Activated CD4-positive, alpha-beta memory T cell treated with anti-CD3 and anti-CD28 coated beads, Interleukin-2, amount 10 ng/mL, durations not matched to agents 7 days and 5 days (primary cell): ENCODE measurements around the gene CD40. TPM values are rescaled to one million over a fixed set of nuclear protein-coding genes. Genes with fewer than 3 reads are reported as not detected.
"Not testable (repeated sequence)": the region's sequence is repeated elsewhere in the genome, so short reads cannot be mapped to it uniquely, and the experiment has no call there.

Experiments
- CTCF ChIA-PET: fragments of 350-600 bp; sonication (Branson Sonifier 250); formaldehyde crosslinking; loops from one replicate; lab custom pipeline; 2021; ENCODE audit warnings: antibody characterized with exemption, inconsistent platforms; lab: Charles Lee
- POLR2A ChIA-PET: fragments of 350-600 bp; sonication (Branson Sonifier 250); formaldehyde crosslinking; loops from one replicate; lab custom pipeline; 2021; ENCODE audit warnings: antibody characterized with exemption; lab: Charles Lee
- DNase-seq: peaks from one replicate; pipeline ENCODE4 v3.0.0-alpha.2; 2020
- H3K27ac Mint-ChIP-seq: one replicate; pipeline ENCODE4 v1.8.0; 2021; ENCODE audit warnings: mild to moderate bottlenecking, mixed read lengths
- H3K27me3 Mint-ChIP-seq: one replicate; pipeline ENCODE4 v1.8.0; 2021; ENCODE audit warnings: mixed read lengths
- H3K36me3 Mint-ChIP-seq: one replicate; pipeline ENCODE4 v1.8.0; 2021; ENCODE audit warnings: low read depth, mixed read lengths
- H3K4me1 Mint-ChIP-seq: one replicate; pipeline ENCODE4 v1.8.0; 2021; ENCODE audit warnings: mixed read lengths
- H3K4me3 Mint-ChIP-seq: one replicate; pipeline ENCODE4 v1.8.0; 2021; ENCODE audit warnings: mild to moderate bottlenecking, mixed read lengths
- H3K9me3 Mint-ChIP-seq: one replicate; pipeline ENCODE4 v1.8.0; 2021; ENCODE audit warnings: mixed read lengths
- total RNA-seq, 2 experiments: library from RNA; stranded (reverse); gene quantifications; one replicate each; pipeline ENCODE4 v1.2.3, GENCODE V29; 2021

CD40 gene
- total RNA-seq, 2 experiments from 2014 or later: 0.88 to 0.93 TPM

DNA sequence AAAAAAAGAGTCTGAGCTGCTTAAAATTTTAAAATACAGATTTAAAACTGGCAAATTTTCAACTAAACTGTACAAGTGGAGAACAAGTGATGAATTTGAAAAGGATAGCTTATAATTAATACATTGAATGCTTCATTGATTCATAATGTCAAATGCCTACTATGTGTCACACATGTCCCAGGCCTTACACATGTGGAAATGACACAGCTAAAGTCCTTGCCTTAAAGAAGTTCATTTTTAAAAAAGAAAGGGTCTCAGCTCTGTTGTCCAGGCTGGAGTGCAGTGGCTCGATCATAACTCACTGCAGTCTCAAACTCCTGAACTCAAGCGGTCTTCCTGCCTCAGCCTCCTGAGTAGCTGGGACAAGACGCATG is 33.3 kb upstream of the CD40 start:
- ChIA-PET POLR2A (interaction anchor here (0.8 kb wide), 1 partner anchor 14 kb away, joined by 4 read pairs; no protein-coding TSS in a partner anchor), CTCF (interaction anchor here (0.8 to 1.4 kb wide), 5 partner anchors 19 to 98 kb away, joined by 3 to 13 read pairs (median 3); no protein-coding TSS in a partner anchor)
- H3K36me3 Mint-ChIP-seq: peaks cover 6% of the 10 kb centered on the region
- H3K27ac Mint-ChIP-seq: no peak overlapping the region
- no peaks in the 10 kb centered on the region for H3K27me3 Mint-ChIP-seq
- DNase-seq: no peak
- no peak overlapping the region for H3K4me3 Mint-ChIP-seq
- peaks cover 27% of the 10 kb centered on the region for H3K4me1 Mint-ChIP-seq
- H3K9me3 Mint-ChIP-seq: no peaks in the 10 kb centered on the region

DNA sequence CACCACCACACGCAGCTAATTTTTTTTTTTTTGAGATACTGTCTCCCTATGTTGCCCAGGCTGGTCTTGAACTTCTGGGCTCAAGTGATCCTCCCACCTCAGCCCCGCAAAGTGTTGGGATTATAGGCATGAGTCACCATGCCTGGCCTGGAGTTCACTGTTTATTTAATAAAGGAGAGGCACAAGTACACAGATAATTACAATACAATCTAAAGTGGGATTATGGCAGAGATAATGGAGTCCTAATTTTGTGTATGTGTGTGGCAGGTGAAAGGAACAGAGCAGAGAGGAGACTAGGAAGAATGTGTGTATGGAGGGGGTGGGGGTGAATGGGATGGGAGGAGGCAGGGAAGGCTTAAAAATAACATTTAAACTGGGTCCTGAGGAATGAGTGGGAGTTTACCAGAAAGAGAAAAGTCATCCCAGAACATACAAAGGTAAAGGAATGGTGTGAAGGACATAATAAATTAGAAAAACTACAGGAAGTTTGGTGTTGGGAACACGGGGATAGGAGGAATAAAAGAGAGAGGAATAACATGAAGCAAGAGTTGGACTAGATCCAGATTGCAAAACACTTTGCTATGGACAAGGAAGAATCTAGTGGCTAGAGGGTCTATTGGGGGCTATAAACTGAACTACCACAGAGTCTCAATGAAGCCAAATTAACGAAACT is 32.8 kb upstream of the CD40 start:
- no peak for DNase-seq
- Mint-ChIP-seq H3K4me1 (peaks cover 32% of the 10 kb centered on the region), H3K9me3 (no peaks in the 10 kb centered on the region), H3K4me3 (no peak overlapping the region), H3K36me3 (peaks cover 6% of the 10 kb centered on the region), H3K27me3 (no peaks in the 10 kb centered on the region), H3K27ac (no peak overlapping the region)
- ChIA-PET POLR2A (interaction anchor here (0.8 kb wide), 1 partner anchor 13 kb away, joined by 4 read pairs; no protein-coding TSS in a partner anchor), CTCF (interaction anchor here (0.8 to 4.1 kb wide), 7 partner anchors 20 to 99 kb away, joined by 3 to 20 read pairs (median 4); no protein-coding TSS in a partner anchor)

DNA sequence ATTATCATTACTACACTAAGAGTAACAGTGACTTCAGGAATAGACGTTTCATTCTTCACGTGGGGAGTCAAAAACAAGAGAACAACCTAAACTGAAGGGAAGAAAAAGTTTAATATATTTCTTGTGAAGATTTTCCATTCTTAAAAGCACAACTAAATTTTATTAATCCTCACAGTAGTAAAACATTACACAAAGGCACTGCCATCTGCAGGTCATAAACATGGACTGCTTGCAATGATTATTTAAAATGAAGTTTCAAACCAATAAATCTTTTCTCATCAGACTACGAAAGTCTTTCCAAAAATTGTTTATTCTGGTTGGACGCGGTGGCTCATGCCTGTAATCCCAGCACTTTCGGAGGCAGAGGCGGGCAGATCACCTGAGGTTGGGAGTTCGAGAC is 31.0 kb upstream of the CD40 start:
- DNase-seq: no peak
- H3K36me3 Mint-ChIP-seq: peaks cover 6% of the 10 kb centered on the region
- H3K9me3 Mint-ChIP-seq: no peaks in the 10 kb centered on the region
- ChIA-PET CTCF (interaction anchor here (1.1 to 4.1 kb wide), 5 partner anchors 26 to 99 kb away, joined by 4 to 20 read pairs (median 9); no protein-coding TSS in a partner anchor), POLR2A (interaction anchor here (1.0 to 2.4 kb wide), 2 partner anchors 26 to 88 kb away, joined by 3 to 8 read pairs; no protein-coding TSS in a partner anchor)
- peaks cover 35% of the 10 kb centered on the region for H3K4me1 Mint-ChIP-seq
- no peak overlapping the region for H3K4me3 Mint-ChIP-seq
- H3K27me3 Mint-ChIP-seq: no peaks in the 10 kb centered on the region
- no peak overlapping the region for H3K27ac Mint-ChIP-seq

DNA sequence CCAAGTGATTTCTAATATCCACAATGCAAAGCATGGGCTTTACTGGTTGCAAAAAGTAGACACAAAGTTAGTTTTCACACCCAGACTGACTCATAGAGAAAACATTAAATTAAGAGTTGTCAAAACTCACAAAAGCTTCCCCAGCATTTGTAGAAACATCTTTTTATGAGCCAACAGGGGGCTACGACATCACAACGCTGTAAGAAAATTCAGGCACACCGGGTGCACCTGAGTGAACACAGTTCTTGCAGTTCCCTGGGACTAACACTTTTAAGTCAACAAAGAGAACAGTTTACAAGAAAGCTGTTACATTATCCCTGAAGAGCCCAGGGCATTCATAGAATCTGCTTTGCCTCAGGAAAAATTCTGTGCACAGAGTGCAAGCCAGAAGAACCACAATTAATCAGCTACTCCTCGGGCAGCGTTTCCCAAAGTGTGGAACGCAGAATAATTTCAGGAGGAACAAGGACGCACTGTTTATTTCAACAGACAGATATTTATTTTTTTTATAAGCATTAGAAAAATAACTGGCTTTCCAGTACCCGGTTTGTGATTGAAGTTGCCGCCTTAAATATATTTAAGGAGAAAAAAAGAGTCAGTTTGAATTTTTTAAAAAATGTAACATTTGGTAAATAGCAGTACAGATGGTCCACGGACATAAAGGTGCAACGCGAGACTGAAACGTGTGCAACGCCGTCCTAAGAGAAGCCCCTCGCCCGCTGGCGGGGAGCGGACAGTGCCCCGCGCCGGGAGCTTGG is 29.5 kb upstream of the CD40 start:
- no peaks in the 10 kb centered on the region for H3K9me3 Mint-ChIP-seq
- POLR2A ChIA-PET: interaction anchor here (0.6 to 2.4 kb wide), 9 partner anchors 10 to 276 kb away, joined by 3 to 8 read pairs (median 3); partner anchors contain the start of genes PCIF1, UBE2C and ZSWIM1

DNA sequence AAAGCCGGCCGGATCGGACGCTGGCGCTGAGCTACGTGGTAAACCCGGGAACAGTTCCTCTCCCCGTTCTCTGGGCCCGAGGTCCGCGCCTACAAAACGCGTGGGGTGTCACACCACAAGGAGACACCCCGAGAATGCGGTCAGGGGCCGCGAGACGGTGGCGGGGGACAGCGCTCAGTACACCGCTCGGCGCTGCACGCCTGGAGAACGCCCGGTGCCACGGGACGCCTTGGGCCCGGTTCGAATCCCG is 29.0 kb upstream of the CD40 start:
- CTCF ChIA-PET: interaction anchor here (0.6 to 4.1 kb wide), 10 partner anchors 9 to 300 kb away, joined by 3 to 20 read pairs (median 5); partner anchors contain the start of gene ZNF335
- peaks cover 6% of the 10 kb centered on the region for H3K36me3 Mint-ChIP-seq
- peak; percentile 68 for DNase-seq
- POLR2A ChIA-PET: interaction anchor here (0.6 to 2.4 kb wide), 7 partner anchors 11 to 206 kb away, joined by 3 to 8 read pairs (median 4); partner anchors contain the start of gene PCIF1
- peak overlapping the region; percentile 82 for H3K27ac Mint-ChIP-seq
- peak overlapping the region; percentile 84 for H3K4me3 Mint-ChIP-seq
- no peaks in the 10 kb centered on the region for H3K27me3 Mint-ChIP-seq
- H3K4me1 Mint-ChIP-seq: peaks cover 35% of the 10 kb centered on the region
- H3K9me3 Mint-ChIP-seq: no peaks in the 10 kb centered on the region

More for the DNA sequence above, 29.5 kb upstream of the CD40 start:
- no peaks in the 10 kb centered on the region for H3K27me3 Mint-ChIP-seq
- H3K4me3 Mint-ChIP-seq: peak overlapping the region; percentile 84
- H3K27ac Mint-ChIP-seq: peak overlapping the region; percentile 82
- CTCF ChIA-PET: interaction anchor here (0.6 to 4.1 kb wide), 12 partner anchors 9 to 299 kb away, joined by 3 to 20 read pairs (median 5); partner anchors contain the start of gene ZNF335
- peaks cover 35% of the 10 kb centered on the region for H3K4me1 Mint-ChIP-seq
- no peak for DNase-seq
- H3K36me3 Mint-ChIP-seq: peaks cover 6% of the 10 kb centered on the region

DNA sequence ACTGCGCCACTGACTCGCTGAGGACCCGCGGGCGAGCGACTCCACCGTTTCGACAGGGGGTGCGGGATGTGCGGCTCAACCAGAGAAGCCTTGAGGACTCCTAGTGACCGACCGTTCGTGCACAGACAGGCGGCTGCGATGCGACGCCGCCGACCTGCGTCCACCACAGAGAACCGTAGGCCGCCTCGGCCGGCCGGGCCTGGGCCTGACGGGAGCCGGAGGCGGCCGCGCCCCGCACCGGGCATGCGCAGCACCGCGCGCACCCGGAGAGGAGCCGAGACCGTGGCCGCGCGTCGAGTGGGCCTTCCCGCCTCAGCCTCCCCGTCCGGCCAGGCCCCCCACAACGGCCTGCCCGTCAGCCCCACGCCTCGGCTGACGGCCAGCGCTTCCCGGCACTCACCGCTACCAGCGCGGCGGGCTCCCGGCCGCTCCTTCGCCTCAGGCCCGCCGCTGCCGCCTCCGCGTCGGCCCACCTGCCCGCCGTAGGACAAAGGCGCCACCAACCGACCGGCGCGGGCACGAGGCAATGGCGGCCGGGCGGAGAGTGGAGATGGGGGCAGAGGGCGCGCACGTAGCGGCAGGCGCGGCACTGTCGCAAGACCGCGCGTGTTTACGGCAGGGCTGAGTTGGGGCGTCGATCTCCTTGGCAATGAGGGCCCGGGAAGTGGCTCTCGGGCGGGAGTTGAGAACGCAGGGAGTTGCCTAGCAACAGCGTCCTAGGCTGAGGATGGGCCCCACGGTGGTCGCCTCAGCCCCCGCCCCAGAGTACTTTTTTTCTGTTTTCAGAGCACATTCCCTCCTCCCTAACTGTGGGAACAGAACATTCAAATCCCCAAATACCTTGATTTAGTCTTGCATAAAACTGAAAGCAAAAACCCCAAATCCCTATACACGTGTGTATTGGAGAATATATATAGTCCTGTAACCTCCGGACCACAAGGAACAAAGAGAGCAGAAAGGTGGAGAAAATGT is 28.4 kb upstream of the CD40 start, which contains the start of gene NCOA5:
Gene NCOA5 (minus strand): TSS at position 546 of the 972 bp plus-strand sequence. CDS start 10,538 bp downstream, outside the sequence.
- H3K4me1 Mint-ChIP-seq: peaks cover 35% of the 10 kb centered on the region
- peaks cover 6% of the 10 kb centered on the region for H3K36me3 Mint-ChIP-seq

DNA sequence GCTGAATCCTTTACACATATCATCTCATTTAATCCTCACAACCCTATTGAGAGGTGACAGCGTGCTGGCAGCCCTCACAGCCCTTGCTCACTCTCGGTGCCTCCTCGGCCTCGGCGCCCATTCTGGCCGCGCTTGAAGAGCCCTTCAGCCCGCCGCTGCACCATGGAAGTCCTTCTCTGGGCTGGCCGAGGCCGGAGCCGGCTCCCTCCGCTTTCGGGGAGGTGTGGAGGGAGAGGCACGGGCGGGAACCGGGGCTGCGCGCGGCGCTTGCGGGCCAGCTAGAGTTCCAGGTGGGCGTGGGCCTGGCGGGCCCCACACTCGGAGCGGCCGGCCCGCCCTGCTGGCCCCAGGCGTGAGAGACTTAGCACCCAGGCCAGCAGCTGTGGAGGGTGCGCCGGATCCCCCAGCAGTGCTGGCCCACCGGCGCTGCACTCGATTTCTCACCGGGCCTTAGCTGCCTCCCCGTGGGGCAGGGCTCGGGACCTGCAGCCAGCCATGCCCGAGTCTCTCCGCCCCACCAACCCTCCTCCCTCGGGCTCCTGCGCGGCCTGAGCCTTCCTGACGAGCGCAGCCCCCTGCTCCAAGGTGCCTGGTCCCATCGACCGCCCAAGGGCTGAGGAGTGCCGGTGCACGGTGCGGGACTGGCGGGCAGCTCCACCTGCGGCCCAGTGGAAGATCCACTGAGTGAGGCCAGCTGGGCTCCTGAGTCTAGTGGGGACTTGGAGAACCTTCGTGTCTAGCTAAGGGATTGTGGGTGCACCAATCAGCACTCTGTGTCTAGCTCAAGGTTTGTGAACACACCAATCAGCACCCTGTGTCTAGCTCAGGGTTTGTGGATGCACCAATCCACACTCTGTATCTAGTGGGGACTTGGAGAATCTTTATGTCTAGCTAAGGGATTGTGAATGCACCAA is 26.2 kb upstream of the CD40 start:
- DNase-seq, H3K36me3 Mint-ChIP-seq, H3K9me3 Mint-ChIP-seq, H3K27me3 Mint-ChIP-seq, H3K4me3 Mint-ChIP-seq, H3K27ac Mint-ChIP-seq, CTCF ChIA-PET: not testable (repeated sequence)
- H3K4me1 Mint-ChIP-seq: peaks cover 29% of the 10 kb centered on the region
- POLR2A ChIA-PET: interaction anchor here (1.1 kb wide), 1 partner anchor 157 kb away, joined by 3 read pairs; no protein-coding TSS in a partner anchor

More for the DNA sequence above, 28.4 kb upstream of the CD40 start, which contains the start of gene NCOA5:
- DNase-seq: peak; percentile 96
- H3K27ac Mint-ChIP-seq: peak within 1 kb of the TSS; percentile 82
- H3K4me3 Mint-ChIP-seq: peak within 1 kb of the TSS; percentile 84
- POLR2A ChIA-PET: interaction anchor here (1.8 to 2.4 kb wide), 2 partner anchors 12 to 29 kb away, joined by 5 to 8 read pairs; no protein-coding TSS in a partner anchor
- CTCF ChIA-PET: interaction anchor here (0.6 to 4.1 kb wide), 6 partner anchors 67 to 300 kb away, joined by 3 to 20 read pairs (median 6); partner anchors contain the start of gene ZNF335
- no peaks in the 10 kb centered on the region for H3K9me3 Mint-ChIP-seq
- H3K27me3 Mint-ChIP-seq: no peaks in the 10 kb centered on the region

DNA sequence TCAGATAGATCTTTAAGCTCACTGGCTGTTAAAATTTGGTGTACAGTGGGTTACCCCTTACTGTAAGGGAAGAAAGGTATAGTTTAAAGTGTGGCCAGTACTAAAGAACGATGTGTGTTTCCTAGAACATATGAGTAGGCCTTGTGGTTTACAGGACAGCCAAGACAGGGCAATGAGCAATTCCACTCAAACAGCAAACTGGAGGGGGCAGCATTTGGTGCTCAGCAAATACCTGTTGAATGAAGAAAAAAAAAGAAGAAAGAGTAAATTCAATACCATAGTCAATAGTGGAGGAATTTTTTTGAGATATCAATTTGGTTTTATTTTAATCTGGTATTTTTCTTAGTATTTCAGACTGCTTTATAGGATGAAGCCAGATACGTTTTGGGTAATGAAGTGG is 24.6 kb upstream of the CD40 start:
- ChIA-PET POLR2A (no interaction called here), CTCF (no interaction called here)
- Mint-ChIP-seq H3K27me3 (peaks cover 10% of the 10 kb centered on the region), H3K4me1 (peaks cover 13% of the 10 kb centered on the region), H3K36me3 (no peaks in the 10 kb centered on the region), H3K27ac (no peak overlapping the region), H3K9me3 (no peaks in the 10 kb centered on the region), H3K4me3 (no peak overlapping the region)
- DNase-seq: no peak

DNA sequence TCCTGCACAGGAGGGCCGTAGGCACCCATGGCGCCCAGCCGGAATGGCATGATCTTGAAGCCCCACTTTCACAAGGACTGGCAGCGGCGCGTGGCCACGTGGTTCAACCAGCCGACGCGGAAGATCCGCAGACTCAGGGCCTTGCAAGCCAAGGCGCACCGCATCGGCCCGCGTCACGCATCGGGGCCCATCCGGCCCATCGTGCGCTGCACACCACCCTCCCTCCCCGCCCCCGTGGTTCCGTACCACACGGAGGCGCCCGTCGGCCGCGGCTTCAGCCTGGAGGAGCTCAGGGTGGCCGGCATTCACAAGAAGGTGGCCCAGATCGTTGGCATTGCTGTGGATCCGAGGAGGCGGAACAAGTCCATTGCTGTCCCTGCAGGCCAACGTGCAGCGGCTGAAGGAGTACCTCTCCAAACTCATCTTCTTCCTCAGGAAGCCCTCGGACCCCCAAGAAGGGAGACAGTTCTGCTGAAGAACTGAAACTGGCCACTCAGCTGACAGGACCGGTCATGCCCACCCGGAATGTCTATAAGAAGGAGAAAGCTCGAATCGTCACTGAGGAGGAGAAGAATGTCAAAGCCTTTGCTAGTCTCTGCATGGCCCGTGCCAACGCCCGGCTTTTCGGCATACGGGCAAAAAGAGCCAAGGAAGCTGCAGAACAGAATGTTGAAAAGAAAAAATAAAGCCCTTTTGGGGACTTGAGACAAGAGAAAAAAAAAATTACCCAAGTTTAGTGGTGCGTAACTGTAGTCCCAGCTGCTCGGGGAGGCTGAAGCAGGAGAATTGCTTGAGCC is 18.4 kb upstream of the CD40 start:
- ChIA-PET CTCF (interaction anchor here (0.6 to 1.4 kb wide), 2 partner anchors 77 kb away, joined by 3 read pairs; no protein-coding TSS in a partner anchor), POLR2A (no interaction called here)
- Mint-ChIP-seq H3K27me3 (peaks cover 47% of the 10 kb centered on the region), H3K4me1 (no peaks in the 10 kb centered on the region), H3K36me3 (no peaks in the 10 kb centered on the region), H3K4me3 (no peak overlapping the region), H3K27ac (no peak overlapping the region), H3K9me3 (no peaks in the 10 kb centered on the region)
- no peak for DNase-seq

DNA sequence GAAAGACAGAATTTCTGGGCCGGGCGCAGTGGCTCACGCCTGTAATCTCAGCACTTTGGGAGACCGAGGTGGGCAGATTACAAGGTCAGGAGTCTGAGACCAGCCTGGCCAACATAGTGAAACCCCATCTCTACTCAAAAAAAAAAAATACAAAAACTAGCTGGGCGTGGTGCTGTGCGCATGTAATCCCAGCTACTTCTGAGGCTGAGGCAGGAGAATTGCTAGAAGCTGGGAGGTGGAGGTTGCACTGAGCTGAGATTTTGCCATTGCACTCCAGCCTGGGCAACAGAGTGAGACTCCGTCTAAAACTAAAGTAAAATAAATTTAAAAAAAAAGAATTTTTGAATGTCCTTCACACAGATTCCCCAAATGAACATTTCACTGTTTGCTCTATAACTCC is 17.7 kb upstream of the CD40 start:
- H3K27me3 Mint-ChIP-seq: peaks cover 53% of the 10 kb centered on the region
- H3K4me1 Mint-ChIP-seq, H3K9me3 Mint-ChIP-seq, POLR2A ChIA-PET, H3K4me3 Mint-ChIP-seq, H3K27ac Mint-ChIP-seq, DNase-seq, H3K36me3 Mint-ChIP-seq: not testable (repeated sequence)
- CTCF ChIA-PET: interaction anchor here (1.4 kb wide), 1 partner anchor 78 kb away, joined by 3 read pairs; no protein-coding TSS in a partner anchor
